Smooth muscle cell (in vitro differentiated cells): ENCODE data around the gene CCM2L. TPM values are rescaled to one million over a fixed set of nuclear protein-coding genes. Genes with fewer than 3 reads are reported as not detected.

Source experiments
- DNase-seq: peaks from one replicate; lab custom pipeline; 2025; ENCODE audit not compliant: unreplicated experiment; lab: John Stamatoyannopoulos, UW
- H2AFZ ChIP-seq: fragments of 200-600 bp; sonication (generic); 2 replicates; pipeline ENCODE4 v1.6.0; 2016; ENCODE audit warnings: antibody characterized with exemption, low read depth, mild to moderate bottlenecking
- H3F3A ChIP-seq: fragments of 200-600 bp; sonication (generic); 2 replicates; pipeline ENCODE4 v1.6.0; 2017; ENCODE audit warnings: antibody characterized with exemption, low read depth
- H3K27ac ChIP-seq: fragments of 200-600 bp; sonication (generic); 2 replicates; pipeline ENCODE4 v1.5.1; 2016; ENCODE audit warnings: low read depth, mild to moderate bottlenecking
- H3K27me3 ChIP-seq: fragments of 200-600 bp; sonication (generic); 2 replicates; pipeline ENCODE4 v1.6.1; 2016; ENCODE audit warnings: low read depth, mild to moderate bottlenecking
- H3K36me3 ChIP-seq: fragments of 200-600 bp; sonication (generic); 2 replicates; pipeline ENCODE4 v1.5.1; 2016; ENCODE audit warnings: low read depth
- H3K4me1 ChIP-seq: fragments of 200-600 bp; sonication (generic); 2 replicates; pipeline ENCODE4 v1.5.1; 2016; ENCODE audit warnings: low read depth
- H3K4me2 ChIP-seq: fragments of 200-600 bp; sonication (generic); 2 replicates; pipeline ENCODE4 v1.6.0; 2016; ENCODE audit warnings: mild to moderate bottlenecking
- H3K4me3 ChIP-seq: fragments of 200-600 bp; sonication (generic); 2 replicates; pipeline ENCODE4 v1.5.1; 2016; ENCODE audit warnings: mild to moderate bottlenecking
- H3K79me2 ChIP-seq: fragments of 200-600 bp; sonication (generic); 2 replicates; pipeline ENCODE4 v1.6.0; 2016; ENCODE audit warnings: low read depth, mild to moderate bottlenecking
- H3K9ac ChIP-seq: fragments of 200-600 bp; sonication (generic); 2 replicates; pipeline ENCODE4 v1.6.0; 2016; ENCODE audit warnings: low read depth
- H3K9me3 ChIP-seq: fragments of 200-600 bp; sonication (generic); replicated peaks from 2 replicates; pipeline ENCODE4 v1.5.1; 2016; ENCODE audit warnings: low read depth
- H4K20me1 ChIP-seq: fragments of 200-600 bp; sonication (generic); 2 replicates; pipeline ENCODE4 v1.6.0; 2016; ENCODE audit warnings: low read depth
- CTCF ChIP-seq: fragments of 200-600 bp; sonication (generic); IDR thresholded peaks from 2 replicates; pipeline ENCODE4 v1.5.1; 2017; ENCODE audit warnings: borderline replicate concordance, mild to moderate bottlenecking, antibody characterized with exemption; ENCODE audit not compliant: insufficient read depth, poor library complexity, severe bottlenecking
- WGBS: methylation state at CpG from one replicate; pipeline ENCODE4 v1.1.7; 2016; ENCODE audit warnings: low lambda C conversion rate; 5-methylcytosine and 5-hydroxymethylcytosine counted together
- polyA plus RNA-seq: library from polyadenylated mRNA; unstranded; fragments of >200 nt; fragmentation: Nextera tagmentation; extraction: Ambion mirVana; gene quantifications from 2 replicates; pipeline ENCODE4 v1.2.1, GENCODE V29; 2016
- total RNA-seq: library from RNA; depleted of rRNA; stranded (reverse); fragments of >200 nt; gene quantifications from 2 replicates; pipeline ENCODE4 v1.2.3, GENCODE V29; 2014

CCM2L gene
- total and polyA plus RNA-seq, 2 experiments from 2014 or later, result 0.27 TPM; not detected in 1

- H3K4me3 ChIP-seq, result no peak overlapping the region
- H3K4me2 ChIP-seq, result no peak overlapping the region
- H2AFZ ChIP-seq, result no peak overlapping the region
- no peaks in the 10 kb centered on the region for H3K79me2 ChIP-seq
- H3K36me3 ChIP-seq, result no peaks in the 10 kb centered on the region
- no peak overlapping the region for H3K9ac ChIP-seq
- no peaks in the 10 kb centered on the region for H4K20me1 ChIP-seq
- H3F3A ChIP-seq, result no peaks in the 10 kb centered on the region
- TF ChIP-seq CTCF, result no peak
- H3K9me3 ChIP-seq, result no peaks in the 10 kb centered on the region
- H3K27ac ChIP-seq, result no peak overlapping the region
- no peak for DNase-seq
- 82% methylated on average over 10 of the region's 10 CpGs for WGBS
- peaks cover 82% of the 10 kb centered on the region for H3K27me3 ChIP-seq
- peaks cover 4% of the 10 kb centered on the region for H3K4me1 ChIP-seq
Observed at GRCh38 chr20:32056708-32057483, 46.7 kb downstream of the CCM2L start.

- H3K4me3 ChIP-seq, result no peak overlapping the region
- no peaks in the 10 kb centered on the region for H3K9me3 ChIP-seq
- no peak for DNase-seq
- H3K36me3 ChIP-seq, result no peaks in the 10 kb centered on the region
- H2AFZ ChIP-seq, result no peak overlapping the region
- H3K27ac ChIP-seq, result no peak overlapping the region
- no peaks in the 10 kb centered on the region for H4K20me1 ChIP-seq
- H3K79me2 ChIP-seq, result no peaks in the 10 kb centered on the region
- TF ChIP-seq CTCF, result no peak
- WGBS, result 82% methylated on average over 8 of the region's 8 CpGs
- no peak overlapping the region for H3K9ac ChIP-seq
- H3K4me1 ChIP-seq, result no peaks in the 10 kb centered on the region
- no peaks in the 10 kb centered on the region for H3F3A ChIP-seq
- H3K27me3 ChIP-seq, result peaks cover 73% of the 10 kb centered on the region
- H3K4me2 ChIP-seq, result no peak overlapping the region
Observed at GRCh38 chr20:32057656-32058184, 47.5 kb downstream of the CCM2L start.

GRCh38 chr20:32059189-32059588 lies 49.0 kb downstream of the CCM2L start:
- Histone ChIP-seq H3K4me3 (no peak overlapping the region), H3F3A (no peaks in the 10 kb centered on the region), H2AFZ (no peak overlapping the region), H3K36me3 (no peaks in the 10 kb centered on the region), H3K27ac (no peak overlapping the region), H3K9ac (no peak overlapping the region), H3K79me2 (no peaks in the 10 kb centered on the region), H3K9me3 (no peaks in the 10 kb centered on the region), H4K20me1 (no peaks in the 10 kb centered on the region), H3K27me3 (peaks cover 59% of the 10 kb centered on the region), H3K4me2 (no peak overlapping the region), H3K4me1 (no peaks in the 10 kb centered on the region)
- TF ChIP-seq CTCF, result no peak
- WGBS, result 88% methylated on average over 1 of the region's 1 CpG
- DNase-seq, result no peak
